HepG2 (cell line): ENCODE measurements around the gene SMTN.

ENCODE experiments used
- EZH2 ChIP-seq: conservative IDR thresholded peaks from 2 replicates; pipeline ENCODE4 v1.6.1; 2012; ENCODE audit warnings: mild to moderate bottlenecking, low read depth, low read length, moderate library complexity
- NFRKB ChIP-seq: fragments of 450-650 bp; IDR thresholded peaks from 2 replicates; pipeline ENCODE4 v1.6.1; 2017
- USF2 ChIP-seq, 2 experiments: sonication (generic) in 1 of 2; formaldehyde crosslinking in 1 of 2; IDR thresholded peaks; 2 replicates each; pipeline versions ENCODE4 v1.5.1 to v1.6.1; 2011 to 2020; ENCODE audit warnings: borderline replicate concordance in 1 of 2, low read depth in 1 of 2, low read length in 1 of 2, mild to moderate bottlenecking in 1 of 2, missing genetic modification reagents in 1 of 2, moderate library complexity in 1 of 2

- TF ChIP-seq USF2 (IDR thresholded peaks at IDR 0.05; ENCODE audit: low read depth, low read length): no peak
- TF ChIP-seq USF2 (CRISPR knock-in tag; IDR thresholded peaks at IDR 0.05; ENCODE audit: borderline replicate concordance): no peak
- no peak for TF ChIP-seq EZH2
- TF ChIP-seq NFRKB: no peak
Measured at GRCh38 chr22:31142285-31142684, 61.2 kb downstream of the SMTN start.
